GM18517 (cell line): ENCODE results near the gene PAM16.

Source experiments
- ATAC-seq: cut with Tn5 transposase; IDR thresholded peaks from one replicate; pipeline ENCODE4 v1.9.1; 2021; ENCODE audit warnings: mild to moderate bottlenecking, moderate library complexity; ENCODE audit not compliant: unreplicated experiment

PAM16 gene

DNA sequence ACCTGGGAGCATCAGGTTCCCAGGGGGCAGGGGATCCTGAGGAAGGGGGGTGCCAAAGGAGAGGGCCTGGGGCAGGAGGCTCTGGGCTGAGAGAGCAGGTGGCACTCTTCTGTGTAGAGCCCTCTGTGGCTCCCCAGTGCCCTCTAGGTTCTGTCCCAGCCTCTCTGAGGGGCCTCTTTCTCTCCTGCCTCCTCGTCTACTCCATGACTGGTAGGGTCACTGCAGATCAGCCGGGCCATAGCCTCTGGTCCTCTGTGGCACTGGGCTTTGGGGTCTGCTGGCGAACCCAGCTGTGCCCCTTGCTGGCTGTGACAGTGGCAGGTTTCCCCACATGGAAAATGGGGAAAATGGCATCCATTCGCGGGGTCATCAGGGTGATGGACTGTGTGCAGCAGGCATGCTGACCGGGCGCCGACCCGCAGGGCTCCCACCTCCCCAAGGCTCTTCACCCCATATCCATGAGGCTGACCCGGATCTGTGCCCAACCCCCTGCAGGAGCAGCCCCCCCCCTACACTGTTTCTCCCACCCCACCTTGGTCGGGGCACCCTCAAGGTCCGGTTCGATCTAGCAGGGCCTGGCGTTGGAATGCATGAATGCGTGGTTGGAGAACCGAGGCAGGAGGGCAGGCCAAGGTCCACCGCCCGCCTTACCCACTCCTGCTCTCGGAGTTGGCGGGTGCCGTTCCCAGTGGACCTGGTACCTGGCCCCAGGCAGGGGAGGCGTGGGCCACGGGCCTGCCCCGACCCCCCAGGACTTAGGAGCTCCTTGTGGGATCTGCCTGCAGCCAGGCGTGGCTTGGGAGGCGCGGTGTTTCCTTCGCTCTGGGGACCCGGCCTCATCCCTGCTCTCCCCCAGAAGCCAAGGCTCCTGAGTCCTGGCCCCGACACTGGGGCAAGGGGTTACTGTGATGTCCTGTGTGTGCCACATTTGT lies 28.7 kb downstream of the PAM16 start:
- no peak for ATAC-seq

DNA sequence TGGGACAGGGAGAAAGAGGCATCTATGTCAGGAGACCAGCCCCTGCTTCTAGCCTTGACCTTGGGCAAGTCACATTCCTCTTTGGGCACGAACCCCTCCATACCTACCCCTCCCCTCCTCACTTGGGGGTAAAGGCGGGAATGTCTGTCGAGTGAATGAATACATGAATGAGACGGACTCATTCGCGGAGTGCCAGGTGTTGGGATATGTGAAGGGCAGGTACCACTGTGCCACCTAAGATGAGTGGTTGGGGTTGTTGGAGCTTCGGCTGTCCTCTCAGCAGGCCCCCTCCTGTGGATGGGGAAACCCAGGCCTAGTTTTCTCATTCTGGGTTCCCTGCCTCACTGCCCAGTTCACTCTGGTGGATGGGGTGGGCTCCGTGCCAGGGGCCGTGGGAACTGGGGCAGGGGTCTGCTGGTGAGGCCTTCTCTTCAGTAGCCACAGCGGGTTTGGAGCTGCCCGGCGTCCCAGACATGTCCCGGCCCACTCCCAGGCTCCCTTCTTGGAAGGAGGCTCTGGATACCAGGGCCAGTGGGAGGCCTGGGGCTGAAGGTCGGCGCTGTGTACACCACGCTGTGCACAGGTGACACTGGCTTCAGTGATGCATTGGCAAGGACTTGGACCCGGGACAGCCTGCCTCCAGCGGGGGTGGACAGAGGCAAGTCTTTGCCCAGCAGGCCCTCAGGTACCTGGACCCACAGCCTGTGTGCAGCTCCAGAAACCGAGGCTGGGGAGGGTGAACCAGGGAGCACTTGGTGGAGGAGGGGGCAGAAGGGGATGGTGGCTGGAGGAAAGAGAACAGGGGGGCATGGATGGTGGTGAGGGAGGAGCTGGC lies 29.6 kb downstream of the PAM16 start:
- ATAC-seq: no peak

DNA sequence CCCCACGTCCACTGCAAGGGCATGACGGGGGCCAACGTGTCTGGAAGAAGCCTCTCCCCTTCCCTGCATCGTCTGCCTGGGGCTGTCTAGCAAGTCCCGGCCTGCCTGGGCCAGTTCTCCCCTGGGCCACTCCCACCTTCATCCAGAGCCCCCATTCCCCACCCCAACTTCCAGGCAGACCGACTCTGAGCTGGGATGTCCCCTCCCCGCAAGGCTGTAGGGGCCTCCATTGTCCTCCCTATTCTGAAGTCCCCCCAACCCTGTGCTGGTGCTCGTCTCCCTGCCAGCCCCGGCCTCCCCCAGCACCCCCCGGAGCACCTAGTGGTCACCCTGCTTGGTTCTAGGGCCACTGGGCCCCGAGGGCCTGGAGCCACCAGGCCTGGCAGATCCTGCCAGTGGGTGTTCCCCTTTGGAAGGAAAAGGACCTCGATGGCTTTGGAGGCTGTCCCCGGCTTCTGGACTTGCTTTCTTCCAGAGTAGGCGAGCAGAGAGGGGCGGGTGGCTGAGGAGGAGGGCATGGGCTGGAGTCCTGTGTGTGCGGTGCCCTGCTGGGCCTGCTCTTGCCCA lies 30.5 kb downstream of the PAM16 start:
- no peak for ATAC-seq

DNA sequence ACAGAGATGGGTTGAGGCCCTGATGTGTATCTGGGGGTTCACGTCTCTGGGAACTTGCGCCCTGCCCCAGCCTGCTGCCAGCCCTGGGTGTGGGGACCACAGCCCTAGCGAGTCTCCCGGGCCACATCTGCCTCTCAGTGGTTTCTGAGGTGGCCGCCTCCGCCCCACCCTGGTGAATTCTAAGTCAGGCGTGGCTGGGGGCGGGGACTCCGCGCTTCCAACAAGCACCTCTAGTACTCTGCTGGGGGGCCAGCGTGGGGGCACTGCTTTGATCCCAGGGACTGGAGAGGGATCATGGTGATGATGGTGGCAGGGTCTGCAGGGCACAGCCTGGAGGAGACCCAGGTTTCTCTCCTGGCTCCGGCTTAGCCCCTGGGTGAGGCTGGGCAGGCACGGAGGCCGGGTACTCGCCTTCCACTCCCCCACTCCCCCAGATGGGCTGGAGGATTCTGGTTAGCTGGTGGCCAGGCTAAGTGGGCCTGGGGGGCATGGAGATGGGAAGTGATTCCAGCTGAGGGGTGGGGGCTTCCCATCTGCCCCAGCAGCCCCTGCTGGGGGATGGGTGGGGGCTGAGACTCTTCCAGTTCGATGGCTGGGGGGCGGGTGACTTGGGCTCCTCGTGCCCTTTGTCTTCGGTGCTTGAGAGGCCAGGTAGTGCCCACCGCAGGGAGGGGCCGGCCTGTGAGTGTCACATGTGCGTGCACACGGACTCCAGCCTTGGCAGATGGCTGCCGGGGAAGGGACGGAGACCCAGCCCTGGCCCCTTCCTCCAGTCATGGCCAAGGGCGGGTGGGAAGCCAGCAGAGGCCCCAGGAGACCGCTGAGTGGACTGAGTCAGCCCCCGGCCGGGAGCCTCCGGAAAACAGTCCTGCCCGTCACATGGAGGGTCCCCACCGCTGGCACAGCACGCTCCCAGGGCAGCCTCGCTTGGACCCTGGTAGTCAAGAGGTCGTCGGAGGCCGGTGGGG lies 31.4 kb downstream of the PAM16 start:
- no peak for ATAC-seq

DNA sequence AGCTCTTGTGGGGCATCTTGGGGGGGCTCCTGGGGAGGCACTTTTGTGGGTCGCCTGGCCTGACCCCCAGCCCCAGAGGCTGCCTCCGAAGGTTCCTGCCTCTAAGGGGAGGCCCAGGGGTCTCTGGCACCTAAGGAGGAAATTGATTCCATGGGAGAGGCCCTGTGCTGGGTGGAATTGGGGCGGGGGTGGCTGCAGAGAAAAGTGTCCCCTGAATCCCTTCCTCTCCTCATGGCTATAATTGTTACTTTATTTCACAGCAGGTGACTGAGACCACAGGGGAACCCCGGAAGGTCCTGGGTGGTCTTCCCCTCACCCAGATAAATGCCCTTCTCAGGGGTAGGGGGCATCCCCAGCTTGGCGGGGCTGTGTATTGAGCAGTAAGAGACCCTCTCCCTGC lies 32.2 kb downstream of the PAM16 start:
- no peak for ATAC-seq

DNA sequence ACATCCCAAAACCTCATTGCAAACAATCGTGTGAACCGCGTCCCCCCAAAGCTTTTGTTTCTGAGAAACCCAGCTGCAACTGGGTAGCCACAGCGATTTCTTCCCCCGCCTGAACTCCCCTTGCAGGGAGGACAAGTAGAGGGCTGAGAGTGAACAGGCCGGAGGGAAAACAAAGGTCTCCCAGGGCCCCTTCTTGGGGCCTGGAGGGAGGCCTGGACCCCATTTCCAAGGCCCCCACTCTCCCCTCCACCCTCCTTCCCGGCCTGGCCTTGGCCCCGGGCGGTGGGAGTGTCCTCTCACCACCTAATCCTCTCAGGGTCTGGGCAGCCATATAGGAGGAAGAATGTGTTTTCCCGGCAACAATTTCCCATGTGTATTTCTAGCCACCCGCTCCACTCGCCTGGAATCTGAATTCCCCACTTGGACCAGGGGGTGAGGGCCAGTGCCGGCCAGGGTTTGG lies 32.6 kb downstream of the PAM16 start:
- ATAC-seq: no peak

DNA sequence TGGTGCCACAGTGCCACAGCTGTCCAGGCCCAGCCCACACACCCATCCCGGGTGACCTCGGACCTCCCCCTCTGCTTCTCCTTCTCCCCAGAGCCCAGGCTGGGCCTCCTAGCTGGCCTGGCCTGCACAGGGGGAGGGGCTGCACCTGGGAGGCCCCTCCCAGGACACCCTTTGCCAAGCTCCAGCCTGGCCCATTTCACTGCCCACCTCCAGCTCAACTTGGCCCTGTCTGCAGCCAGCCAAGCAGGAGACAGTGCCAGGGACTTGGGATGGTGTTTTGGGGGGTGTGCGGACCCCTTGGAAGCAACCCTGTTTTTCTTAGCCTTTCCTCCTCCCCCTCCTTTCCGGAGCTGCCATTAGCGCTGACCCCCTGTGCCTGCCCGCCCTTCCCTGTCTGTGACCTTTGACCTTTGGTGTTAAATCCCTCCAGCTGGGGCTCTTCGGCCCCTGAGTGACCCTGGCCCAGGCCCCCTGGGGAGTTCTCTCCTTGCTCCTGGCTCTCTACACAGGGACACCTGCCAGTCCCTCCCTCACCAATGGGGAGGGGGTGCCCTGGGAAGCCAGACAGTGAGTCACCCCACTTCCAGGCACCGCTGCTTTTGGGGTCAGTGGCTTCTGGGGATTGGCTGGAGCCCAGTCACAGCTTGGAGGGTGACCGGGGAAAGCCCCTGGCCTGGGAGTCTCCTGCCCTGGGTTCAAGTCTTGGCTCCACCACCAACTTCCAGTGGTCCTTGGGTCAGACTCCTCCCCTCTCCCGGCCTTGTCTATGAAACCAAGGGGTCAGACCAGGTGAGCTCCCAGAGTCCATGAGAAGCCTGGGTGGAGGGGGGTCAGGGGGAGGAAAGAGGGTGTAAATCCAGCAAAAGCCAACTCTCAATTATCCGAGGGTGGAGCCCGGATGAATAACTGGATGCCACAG lies 33.3 kb downstream of the PAM16 start:
- ATAC-seq: no peak

DNA sequence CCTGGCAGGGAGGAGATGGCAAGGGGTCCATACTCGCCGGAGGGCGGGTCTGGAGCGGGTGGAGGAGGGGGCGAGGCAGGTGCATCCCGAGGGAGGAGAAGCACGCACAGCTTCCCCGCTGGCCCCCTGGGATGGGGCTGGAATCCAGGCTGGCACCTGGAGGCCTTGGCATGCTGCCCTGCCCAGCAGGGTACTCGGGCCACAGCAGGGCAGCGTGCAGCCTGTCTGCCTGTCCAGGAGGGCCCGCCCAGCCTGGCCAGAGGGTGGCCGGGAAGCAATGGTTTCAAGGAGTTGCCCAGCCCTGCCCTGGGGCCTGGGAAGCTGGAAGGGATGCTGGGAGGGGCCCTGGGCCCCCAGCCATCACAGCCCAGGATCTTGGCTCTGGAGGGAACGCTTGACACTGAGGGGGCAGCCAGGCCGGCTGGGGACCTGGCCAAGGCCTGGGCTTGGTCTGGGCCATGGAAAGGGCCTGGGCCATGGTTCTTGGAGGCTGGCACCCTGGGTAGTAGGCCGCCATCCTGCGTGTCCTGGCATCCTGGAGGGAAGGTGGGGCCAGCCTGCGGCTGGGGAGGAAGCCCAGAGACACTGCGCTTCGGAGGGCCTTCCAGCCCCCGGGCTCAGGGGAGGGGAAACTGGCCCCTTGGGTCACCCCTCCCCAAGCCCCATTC lies 34.1 kb downstream of the PAM16 start:
- no peak for ATAC-seq

DNA sequence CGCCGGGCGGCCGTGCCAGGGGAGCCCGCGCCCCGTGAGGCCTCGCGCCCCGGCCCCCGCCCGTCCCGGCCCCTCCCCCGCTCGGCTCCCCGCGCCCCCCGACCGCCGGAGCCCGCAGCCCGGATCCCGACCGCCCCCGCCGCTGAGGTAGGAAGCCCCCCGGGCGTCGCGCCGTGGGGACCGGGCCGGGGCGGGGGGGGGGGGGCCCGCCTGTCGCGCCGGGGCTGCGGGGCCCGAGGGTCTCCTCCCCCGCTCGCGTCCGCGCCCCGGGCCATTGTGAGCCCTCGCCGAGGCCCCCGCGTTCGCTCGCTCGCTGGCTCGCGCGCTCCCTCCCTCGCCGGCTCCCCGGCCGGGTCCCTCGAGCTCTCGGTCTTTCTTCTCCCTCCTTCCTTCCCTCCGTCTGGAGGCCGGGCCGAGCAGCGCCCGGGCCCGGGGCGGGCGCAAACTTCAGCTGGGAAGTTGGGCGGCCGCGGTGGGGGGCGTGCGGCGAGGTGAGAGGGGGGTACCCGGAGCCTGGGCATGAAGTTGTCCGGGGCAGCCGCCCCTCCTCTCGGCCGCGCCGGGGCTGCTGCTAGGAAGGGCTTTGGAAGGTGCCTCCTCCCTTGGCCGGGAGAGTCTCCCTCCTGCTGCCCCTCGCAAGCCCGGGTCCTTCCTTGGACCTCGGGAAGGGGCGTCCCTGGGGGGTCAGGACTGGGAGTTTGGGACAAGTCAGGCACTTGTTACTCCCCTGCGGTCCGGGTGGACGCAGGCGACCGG lies 34.8 kb downstream of the PAM16 start:
- ATAC-seq: no peak

DNA sequence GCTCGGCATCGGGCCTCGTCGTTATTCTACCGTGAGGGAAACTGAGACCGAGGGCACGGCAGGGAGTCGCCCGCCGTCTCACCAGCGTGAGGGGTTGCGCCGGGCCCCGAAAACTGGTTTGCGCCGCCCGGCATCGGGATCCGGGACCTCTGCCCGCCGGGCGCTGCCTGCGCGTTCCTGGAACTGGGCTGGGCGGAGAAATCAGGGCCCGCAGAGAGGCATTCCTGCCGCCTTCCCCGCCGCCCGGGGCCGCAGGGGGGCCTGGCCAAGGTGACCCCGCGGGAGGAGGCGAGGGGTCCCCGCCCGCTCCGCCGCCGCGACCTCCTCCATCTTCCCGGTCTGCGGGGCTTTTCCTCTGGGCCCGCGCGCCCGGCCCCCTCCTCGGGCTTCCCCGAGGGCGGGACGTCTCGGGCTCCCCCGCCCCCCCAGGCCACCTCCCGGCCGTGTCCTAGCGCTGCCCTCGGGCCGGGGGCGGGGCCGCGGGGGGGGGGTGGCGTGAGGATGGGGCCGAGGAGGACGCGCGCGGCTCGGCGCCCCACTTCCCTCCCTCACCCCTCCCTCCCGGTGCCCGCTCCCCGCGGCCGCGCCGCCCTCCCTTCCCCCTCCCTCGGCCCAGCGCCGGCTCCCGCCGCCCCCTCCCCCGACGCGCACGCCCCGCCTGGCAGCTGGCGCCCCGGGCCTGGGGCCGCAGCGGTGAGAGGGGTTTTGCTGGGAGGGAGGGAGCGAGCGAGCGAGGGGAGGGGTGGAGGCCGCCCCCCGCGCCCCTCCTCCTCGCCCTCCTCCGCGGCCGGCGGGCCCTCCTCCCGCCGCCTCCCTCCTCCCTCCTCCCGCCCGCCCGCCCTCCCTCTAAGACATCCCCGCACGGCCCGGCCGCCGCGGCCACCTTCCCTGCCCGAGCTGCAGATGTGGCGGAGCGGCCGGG lies 35.7 kb downstream of the PAM16 start, which contains the start of gene GLIS2:
Gene GLIS2, plus strand, starts transcription at position 882 of the 922 bp plus-strand sequence. CDS start 16,214 bp downstream, outside the sequence.
- no peak for ATAC-seq

DNA sequence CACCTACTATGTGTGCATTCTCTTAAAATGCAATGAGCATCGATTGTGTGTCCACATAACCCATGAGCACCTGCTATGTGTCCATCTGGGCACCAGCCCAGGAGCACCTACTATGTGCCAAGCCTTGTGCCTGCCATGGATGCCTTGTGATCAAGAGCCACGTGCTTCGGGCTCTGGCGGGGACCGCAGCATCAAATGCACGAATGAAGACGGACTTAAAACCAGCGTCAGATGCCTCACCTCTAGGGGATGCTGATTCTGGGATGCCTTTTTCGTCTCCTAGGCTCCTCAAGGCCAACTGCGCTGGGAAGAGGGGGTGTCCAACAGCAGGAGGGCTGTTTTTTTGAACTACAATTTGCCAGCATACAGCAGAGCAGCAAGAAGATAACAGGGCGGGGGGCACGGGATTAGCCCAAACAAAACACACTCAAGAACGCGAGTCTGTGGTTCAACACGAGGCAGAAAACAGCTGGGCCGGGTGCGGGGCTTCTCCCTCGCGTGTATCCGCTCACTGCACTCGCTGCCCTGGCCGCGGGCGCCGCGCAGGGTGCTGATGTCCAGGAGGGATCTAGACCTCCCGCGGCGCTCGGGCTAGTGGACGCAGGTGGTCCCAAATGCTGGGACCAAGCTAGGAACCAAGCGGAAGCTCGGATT lies 36.5 kb downstream of the PAM16 start:
- no peak for ATAC-seq

DNA sequence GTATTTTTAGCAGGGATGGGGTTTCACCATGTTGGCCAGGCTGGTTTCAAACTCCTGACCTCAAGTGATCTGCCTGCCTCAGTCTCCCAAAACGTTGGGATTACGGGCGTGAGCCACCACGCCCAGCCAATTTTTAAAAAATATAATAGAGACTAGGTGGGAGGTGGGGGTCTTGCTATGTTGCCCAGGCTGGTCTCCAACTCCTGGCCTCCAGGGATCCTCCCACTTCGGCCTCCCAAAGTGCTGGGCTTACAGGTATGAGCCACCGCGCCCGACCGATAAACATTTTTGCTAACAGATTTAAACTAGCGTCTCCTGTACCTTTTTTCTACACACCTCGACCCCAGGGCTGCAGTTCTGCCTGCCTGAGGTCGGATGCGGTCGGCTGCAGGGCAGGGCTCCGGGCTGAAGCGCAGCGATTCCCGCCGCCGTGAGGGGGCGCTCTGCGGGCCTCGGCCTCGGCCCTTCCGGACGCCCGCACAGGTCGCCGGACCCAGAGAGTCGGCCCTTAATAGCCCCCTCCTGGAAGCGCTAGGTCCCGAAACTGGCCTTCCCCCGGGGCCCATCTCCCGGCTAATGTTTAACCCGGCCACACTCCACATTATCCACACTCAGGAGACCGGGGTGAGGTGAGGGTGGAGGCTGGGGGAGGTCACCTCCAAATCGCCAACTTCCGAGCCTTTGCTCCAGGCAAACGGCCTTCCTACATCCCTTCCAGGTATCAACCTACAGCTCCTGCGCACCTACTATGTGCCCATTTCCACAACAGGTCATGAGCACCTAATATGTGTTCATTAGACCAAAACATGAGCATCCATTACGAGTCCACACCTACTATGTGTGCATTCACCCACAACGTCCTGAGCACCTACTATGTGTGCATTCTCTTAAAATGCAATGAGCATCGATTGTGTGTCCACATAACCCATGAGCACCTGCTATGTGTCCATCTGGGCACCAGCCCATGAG lies 37.3 kb downstream of the PAM16 start:
- ATAC-seq: no peak

DNA sequence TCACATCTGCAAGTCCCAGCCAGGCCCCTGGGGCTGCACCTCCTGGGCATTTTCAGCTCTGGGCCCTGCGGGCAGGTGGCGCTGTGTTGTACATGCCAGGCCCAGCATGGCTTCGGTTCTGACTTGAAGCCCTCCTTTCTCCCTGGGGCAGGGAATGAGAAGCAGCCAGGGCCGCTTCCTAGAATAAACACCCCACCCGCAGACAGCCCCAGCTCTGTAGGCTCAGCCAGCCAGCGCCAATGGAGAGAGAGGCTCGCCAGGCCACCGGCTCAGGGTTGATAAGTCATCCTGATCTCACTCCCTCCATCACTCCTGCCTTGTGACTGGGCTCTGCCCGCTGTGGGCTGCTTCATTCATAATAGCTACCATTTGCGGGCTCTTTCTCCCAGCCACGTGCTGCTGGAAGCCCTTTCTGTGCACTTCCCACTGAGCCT lies 41.3 kb downstream of the PAM16 start:
- no peak for ATAC-seq

DNA sequence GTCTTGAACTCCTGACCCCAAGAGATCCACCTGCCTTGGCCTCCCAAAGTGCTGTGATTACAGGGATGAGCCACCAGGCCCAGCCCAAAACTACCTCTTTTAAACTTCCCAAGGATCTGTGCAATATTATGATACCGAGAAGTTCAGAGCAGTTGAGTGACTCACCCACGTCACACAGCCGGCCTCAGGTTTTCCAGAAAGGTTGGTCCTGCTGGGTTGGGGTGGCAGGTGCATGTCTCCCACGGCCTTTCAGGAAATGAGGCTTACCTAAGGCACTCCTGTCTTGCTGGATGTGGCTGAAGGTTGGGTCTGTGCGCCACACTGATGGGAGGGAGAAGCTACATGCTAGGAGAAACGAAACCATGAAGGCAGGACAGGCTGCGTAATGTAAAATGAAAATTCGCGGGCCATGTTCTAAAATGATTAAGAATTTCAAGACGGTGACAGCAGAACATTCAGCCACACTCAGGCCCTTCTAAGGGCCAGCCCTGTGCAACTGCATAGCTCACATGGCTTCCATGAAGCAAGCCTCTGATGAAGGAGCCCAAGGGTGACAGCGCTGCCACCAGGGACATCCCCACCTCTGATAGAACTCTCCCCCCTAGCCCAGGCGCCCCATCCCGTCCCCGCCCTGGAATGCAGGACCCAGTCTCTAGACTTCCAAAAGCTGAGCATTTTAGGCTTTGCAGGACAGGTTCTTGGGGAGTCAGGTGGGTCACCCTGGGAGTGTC lies 41.9 kb downstream of the PAM16 start:
- no peak for ATAC-seq
